Keratinocyte (primary cell): ENCODE data around the gene MED16.

Experiments used
- EZH2 ChIP-seq: IDR thresholded peaks from one replicate; pipeline ENCODE4 v1.6.1; 2012; ENCODE audit warnings: inconsistent platforms, mild to moderate bottlenecking, low read length, moderate library complexity
- TF ChIP-seq, protein P1 (sequence below), 3 experiments: IDR thresholded peaks in 1 of 3; conservative IDR thresholded peaks in 1 of 3; optimal IDR thresholded peaks in 1 of 3; 2 replicates in 2 of 3; 3 replicates in 1 of 3; pipeline versions ENCODE3 to v1.5.1; 2011; ENCODE audit warnings: low read length in 3 of 3, mild to moderate bottlenecking in 3 of 3, moderate library complexity in 2 of 3, control low read depth in 1 of 3, inconsistent platforms in 1 of 3; ENCODE audit not compliant: insufficient read depth in 2 of 3; ENCODE audit errors: extremely low read depth in 1 of 3

DNA sequence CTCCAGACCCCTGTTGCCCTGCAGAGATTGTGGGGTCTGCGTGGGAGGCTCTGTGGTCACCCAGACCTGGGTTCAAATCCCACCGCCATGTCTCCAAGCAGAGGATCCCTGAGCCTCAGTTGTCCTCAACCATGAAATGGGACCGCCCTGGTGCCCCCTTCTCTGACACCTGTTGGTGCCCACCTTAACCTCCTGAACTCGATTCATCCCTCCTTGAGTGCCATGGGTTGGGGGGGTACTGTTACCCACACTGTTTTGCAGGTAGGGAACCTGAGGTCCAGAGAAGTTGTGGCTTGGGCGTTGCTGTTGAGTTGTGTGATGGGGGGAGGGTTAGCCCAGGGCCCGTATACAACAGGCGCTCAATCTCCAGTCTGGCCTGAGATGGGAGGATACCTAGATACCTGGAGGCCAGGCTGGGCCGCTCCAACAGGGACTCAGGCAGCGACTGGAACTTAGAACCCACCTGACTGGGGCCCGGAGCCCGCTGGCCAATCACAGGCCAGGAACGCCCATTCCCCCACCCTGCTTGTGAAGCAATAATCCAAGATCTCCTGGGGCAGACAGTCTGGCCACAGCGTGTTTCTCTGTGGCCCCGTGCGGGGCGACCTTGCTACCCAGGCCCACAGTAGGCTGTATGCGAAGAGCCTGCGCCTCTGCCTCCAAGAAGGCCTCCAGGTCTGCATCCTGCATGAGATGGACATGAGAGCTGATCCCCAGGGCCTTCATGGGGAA lies 35.6 kb upstream of the MED16 start:
- TF ChIP-seq, protein P1, sequence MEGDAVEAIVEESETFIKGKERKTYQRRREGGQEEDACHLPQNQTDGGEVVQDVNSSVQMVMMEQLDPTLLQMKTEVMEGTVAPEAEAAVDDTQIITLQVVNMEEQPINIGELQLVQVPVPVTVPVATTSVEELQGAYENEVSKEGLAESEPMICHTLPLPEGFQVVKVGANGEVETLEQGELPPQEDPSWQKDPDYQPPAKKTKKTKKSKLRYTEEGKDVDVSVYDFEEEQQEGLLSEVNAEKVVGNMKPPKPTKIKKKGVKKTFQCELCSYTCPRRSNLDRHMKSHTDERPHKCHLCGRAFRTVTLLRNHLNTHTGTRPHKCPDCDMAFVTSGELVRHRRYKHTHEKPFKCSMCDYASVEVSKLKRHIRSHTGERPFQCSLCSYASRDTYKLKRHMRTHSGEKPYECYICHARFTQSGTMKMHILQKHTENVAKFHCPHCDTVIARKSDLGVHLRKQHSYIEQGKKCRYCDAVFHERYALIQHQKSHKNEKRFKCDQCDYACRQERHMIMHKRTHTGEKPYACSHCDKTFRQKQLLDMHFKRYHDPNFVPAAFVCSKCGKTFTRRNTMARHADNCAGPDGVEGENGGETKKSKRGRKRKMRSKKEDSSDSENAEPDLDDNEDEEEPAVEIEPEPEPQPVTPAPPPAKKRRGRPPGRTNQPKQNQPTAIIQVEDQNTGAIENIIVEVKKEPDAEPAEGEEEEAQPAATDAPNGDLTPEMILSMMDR (optimal IDR thresholded peaks at IDR 0.05 in 1 of 3, IDR thresholded peaks at IDR 0.05 in 1 of 3, conservative IDR thresholded peaks at IDR 0.05 in 1 of 3; ENCODE audit: extremely low read depth in 1 of 3, insufficient read depth in 2 of 3, low read length in 3 of 3), result no peak
- no peak for TF ChIP-seq EZH2
